IPS-18c (cell line): ENCODE data around the gene SRCAP.

Experiments
- H3K4me3 ChIP-seq: 2 replicates; pipeline ENCODE4 v1.7.0; 2013; ENCODE audit warnings: low read depth, mild to moderate bottlenecking, low read length, moderate library complexity; ENCODE audit not compliant: insufficient read depth
- H3K9me3 ChIP-seq: one replicate; pipeline ENCODE4 v1.6.1; 2013; ENCODE audit warnings: mild to moderate bottlenecking, low read length, moderate library complexity; ENCODE audit not compliant: control insufficient read depth, insufficient read depth

The SRCAP gene

DNA sequence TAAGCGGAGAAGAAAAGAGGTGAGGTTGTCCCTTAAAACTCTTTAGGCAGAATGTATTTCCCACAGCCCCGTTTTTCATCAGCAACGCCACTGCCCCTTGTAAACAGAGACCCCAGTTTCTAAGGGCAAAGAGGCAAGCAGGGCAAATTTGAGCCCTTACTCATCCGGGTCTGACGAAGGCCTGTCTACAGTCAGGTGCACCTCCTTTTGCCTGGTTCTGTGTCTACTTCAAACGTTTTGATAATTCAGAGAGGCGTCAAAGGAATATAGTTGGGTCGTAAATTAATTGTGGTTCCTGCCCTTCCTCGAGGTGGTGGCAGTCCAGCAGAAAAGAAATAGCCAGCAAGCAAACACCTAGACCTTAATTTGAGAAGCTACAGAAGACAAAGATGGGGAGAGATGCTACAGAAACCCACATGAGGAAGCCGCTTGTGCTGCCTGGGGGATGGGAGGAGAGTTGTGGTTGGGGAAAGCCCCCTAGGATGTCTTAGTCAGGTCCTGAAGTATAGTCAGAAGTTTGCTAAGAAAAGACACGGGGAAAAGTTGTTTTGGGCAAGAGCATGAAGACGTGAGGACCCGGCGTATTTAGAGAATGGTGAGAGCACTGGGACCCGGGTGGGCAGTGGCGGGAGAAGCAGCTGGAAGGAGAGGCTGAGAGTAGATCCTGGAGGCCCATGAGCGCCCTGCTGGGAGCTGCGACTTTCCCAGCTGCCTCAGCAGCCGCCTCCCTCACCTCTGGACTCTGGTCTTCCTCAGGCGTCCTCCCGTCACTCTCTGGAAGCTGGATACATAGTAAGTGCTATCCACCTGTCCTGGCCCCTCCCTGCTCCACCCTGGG, 38.3 kb upstream of the SRCAP start:
- H3K4me3 ChIP-seq, result peak overlapping the region; percentile 97

GRCh38 chr16:30662449-30662848, 36.5 kb upstream of the SRCAP start:
- H3K9me3 ChIP-seq, result no peaks in the 10 kb centered on the region
- no peak overlapping the region for H3K4me3 ChIP-seq

More for the DNA sequence above, 38.3 kb upstream of the SRCAP start:
- no peaks in the 10 kb centered on the region for H3K9me3 ChIP-seq

- H3K4me3 ChIP-seq, result no peak overlapping the region
Measured at GRCh38 chr16:30663038-30663437, 35.9 kb upstream of the SRCAP start.

DNA sequence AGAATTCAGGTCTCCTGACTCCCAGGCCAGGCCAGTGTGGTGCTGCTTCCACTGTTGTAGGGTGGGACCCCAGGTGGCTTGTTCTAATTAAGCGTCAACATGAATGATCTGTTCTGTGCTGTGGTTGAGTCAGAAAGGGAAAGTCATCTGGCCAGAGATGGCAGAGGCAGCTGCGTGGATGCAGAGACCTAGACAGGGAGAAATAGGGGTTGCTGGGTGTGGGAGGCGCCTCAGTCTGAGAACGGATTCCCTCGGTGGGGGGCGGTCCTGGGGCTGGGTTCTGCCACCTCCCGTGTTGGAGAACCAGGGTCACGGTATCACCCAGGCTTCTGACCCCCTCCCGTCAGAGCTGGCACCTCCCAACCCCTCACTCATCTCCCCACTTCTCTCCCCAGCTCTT, 35.2 kb upstream of the SRCAP start:
- Histone ChIP-seq H3K9me3 (no peaks in the 10 kb centered on the region), H3K4me3 (no peak overlapping the region)

More at GRCh38 chr16:30663038-30663437, 35.9 kb upstream of the SRCAP start:
- H3K9me3 ChIP-seq, result no peaks in the 10 kb centered on the region

GRCh38 chr16:30664616-30665109, 34.3 kb upstream of the SRCAP start:
- no peak overlapping the region for H3K4me3 ChIP-seq

GRCh38 chr16:30665155-30665829, 33.7 kb upstream of the SRCAP start:
- Histone ChIP-seq H3K4me3 (no peak overlapping the region), H3K9me3 (no peaks in the 10 kb centered on the region)

More at GRCh38 chr16:30664616-30665109, 34.3 kb upstream of the SRCAP start:
- H3K9me3 ChIP-seq, result no peaks in the 10 kb centered on the region

GRCh38 chr16:30665830-30666190, 33.2 kb upstream of the SRCAP start:
- Histone ChIP-seq H3K9me3 (no peaks in the 10 kb centered on the region), H3K4me3 (no peak overlapping the region)

DNA sequence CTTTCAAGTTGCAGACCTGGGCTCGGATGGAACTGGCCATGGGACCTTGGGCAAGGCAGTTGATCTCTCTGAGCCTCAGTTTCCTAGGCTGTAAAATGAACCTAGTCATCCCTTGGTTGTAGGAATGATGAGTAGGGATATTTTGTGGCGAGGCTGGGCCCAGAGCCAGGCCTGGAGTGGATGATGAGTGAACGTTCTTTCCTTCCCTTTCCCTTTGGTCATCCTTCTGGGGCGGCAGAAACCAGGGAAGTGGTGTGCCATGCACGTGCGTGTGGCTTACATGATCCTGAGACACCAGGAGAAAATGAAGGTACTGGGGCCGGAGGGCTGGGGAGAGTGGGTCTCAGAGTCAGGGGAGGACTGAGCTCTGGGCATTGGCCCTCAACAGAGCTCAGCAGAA, 32.3 kb upstream of the SRCAP start:
- no peaks in the 10 kb centered on the region for H3K9me3 ChIP-seq

DNA sequence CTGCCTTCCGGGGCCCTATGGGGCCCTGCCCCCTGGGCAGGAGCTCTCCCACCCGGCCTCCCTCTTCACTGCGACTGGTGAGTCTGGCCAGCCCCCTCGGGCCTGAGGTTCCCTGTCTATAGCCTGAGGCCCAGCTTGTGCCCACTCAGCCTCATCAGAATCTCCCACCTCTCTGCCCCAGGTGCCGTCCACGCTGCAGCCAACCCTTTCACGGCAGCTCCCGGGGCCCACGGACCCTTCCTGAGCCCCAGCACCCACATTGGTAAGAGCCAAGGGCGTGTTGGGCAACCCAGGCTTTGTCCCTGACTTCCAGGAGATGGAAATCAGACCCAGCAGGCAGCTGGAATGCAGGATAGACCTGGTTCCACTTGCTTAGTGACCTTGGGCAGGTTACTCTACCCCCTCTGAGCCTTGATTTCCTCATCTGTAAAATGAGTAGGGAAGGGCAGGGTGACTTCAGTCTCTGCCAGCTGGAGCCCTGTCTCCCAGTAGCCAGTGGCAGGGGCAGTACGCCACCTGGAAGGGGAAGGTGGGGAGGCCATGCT, 31.5 kb upstream of the SRCAP start:
- H3K9me3 ChIP-seq, result no peaks in the 10 kb centered on the region
- H3K4me3 ChIP-seq, result no peak overlapping the region

More for the DNA sequence above, 32.3 kb upstream of the SRCAP start:
- no peak overlapping the region for H3K4me3 ChIP-seq

DNA sequence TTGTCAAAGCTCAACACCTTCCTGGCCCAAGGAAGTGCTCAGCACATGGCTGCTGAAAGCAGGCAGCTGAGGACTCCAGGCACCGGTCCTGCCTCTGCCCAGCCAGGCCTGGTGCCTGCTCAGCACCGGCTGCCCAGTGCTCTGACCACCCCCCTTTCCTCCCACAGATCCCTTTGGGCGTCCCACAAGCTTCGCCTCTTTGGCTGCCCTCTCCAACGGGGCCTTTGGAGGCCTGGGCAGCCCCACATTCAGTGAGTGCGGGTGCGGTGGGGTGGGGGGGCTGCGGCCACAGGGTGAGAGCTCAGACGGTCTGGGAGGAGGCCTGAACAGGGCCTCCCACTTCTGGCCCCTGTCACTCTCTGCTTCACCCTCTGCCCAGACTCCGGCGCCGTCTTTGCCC, 30.6 kb upstream of the SRCAP start:
- H3K4me3 ChIP-seq, result no peak overlapping the region
- H3K9me3 ChIP-seq, result no peaks in the 10 kb centered on the region

- no peaks in the 10 kb centered on the region for H3K9me3 ChIP-seq
- no peak overlapping the region for H3K4me3 ChIP-seq
Measured at GRCh38 chr16:30669026-30669902, 29.7 kb upstream of the SRCAP start.

DNA sequence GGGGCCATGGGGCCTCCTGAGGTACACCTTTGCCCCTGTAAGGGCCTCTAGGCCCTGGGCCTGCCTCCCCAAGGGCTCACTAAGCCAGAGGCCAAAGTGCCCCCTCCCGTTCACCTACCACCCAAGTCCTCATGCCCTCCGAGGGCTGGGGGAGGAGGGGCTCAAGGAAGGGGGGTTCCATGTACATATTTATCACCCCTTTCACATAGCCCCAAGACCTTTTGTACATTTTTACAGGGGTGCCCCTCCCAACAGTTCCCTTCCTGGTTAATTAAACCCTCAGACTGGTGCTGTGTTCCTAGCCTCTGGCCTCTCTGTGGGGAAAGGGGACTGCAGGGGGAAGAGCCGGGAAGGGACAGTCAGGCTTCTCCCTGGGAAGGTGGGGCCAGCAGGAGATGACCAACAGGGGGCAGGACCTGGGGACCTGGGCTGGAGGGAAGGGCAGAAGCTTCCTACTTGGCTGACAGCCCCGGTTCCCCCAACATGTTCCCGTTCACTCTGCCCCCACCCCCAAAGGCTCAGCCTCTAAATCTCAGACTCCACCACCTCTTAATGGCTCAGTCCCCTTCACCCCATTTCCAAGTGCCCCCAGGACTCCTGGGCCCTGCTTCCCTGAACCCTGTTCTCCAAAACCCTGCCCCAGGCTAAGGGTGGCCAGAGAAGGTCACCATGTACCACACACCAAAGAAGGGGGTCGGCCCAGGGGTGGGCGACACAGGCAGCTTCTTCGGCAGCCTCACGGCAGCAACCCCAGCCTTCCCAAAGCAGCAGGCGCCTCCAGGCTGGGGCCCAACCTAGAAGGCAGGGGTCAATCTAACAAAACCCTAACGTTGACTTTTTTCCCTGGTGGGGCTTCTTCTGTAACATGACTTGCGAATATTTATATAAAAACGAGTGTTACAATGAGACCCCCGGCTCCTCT, 28.8 kb upstream of the SRCAP start:
- Histone ChIP-seq H3K4me3 (no peak overlapping the region), H3K9me3 (no peaks in the 10 kb centered on the region)

- Histone ChIP-seq H3K9me3 (no peaks in the 10 kb centered on the region), H3K4me3 (no peak overlapping the region)
Measured at GRCh38 chr16:30675143-30675542, 23.8 kb upstream of the SRCAP start.

- Histone ChIP-seq H3K4me3 (no peak overlapping the region), H3K9me3 (no peaks in the 10 kb centered on the region)
Measured at GRCh38 chr16:30677931-30678585, 20.9 kb upstream of the SRCAP start.

DNA sequence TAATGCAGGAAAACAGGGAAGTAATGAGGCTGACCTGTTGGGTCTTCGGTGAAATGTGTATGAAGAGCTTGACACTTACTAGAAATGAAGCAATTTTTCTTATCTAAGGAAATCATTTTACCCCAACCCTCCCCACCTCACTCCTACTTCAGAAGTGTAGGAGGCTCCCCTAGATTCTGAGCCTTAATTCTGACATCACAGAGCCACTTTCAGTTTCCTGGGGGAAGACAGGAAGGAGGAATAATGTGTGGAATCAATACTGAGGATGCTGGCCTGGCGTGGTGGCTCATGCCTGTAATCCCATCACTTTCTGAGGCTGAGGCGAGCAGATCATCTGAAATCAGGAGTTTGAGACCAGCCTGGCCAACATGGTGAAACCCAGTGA, 20.4 kb upstream of the SRCAP start:
- Histone ChIP-seq H3K9me3 (no peaks in the 10 kb centered on the region), H3K4me3 (no peak overlapping the region)

DNA sequence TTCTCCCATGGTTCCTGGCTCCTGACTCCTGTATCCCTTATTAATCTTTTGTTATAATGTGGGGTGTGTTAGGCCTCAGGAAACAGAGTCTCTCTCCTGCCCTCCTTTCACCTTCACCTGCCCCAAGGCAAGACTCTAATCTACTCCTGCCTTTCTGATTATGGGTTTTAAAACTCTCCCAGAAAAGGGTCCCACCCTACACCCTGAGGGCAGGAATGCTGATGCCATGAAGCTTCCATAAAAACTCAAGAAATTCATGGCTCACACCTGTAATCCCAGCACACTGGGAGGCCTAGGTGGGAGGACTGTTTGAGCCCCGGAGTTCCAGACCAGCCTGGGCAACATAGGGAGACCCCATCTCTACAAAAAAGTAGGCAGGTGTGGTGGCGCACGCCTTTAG, 18.6 kb upstream of the SRCAP start:
- Histone ChIP-seq H3K9me3 (no peaks in the 10 kb centered on the region), H3K4me3 (no peak overlapping the region)
